HG03575 (cell line): ENCODE results near the gene GH1.
"Not testable (repeated sequence)": the region's sequence is repeated elsewhere in the genome, so short reads cannot be mapped to it uniquely, and the experiment has no call there.

ENCODE experiments used
- ATAC-seq: cut with Tn5 transposase; IDR thresholded peaks from one replicate; pipeline ENCODE4 v1.9.1; 2021; ENCODE audit not compliant: unreplicated experiment, insufficient number of reproducible peaks, low FRiP score; ENCODE audit errors: extremely low read depth

Gene GH1

DNA sequence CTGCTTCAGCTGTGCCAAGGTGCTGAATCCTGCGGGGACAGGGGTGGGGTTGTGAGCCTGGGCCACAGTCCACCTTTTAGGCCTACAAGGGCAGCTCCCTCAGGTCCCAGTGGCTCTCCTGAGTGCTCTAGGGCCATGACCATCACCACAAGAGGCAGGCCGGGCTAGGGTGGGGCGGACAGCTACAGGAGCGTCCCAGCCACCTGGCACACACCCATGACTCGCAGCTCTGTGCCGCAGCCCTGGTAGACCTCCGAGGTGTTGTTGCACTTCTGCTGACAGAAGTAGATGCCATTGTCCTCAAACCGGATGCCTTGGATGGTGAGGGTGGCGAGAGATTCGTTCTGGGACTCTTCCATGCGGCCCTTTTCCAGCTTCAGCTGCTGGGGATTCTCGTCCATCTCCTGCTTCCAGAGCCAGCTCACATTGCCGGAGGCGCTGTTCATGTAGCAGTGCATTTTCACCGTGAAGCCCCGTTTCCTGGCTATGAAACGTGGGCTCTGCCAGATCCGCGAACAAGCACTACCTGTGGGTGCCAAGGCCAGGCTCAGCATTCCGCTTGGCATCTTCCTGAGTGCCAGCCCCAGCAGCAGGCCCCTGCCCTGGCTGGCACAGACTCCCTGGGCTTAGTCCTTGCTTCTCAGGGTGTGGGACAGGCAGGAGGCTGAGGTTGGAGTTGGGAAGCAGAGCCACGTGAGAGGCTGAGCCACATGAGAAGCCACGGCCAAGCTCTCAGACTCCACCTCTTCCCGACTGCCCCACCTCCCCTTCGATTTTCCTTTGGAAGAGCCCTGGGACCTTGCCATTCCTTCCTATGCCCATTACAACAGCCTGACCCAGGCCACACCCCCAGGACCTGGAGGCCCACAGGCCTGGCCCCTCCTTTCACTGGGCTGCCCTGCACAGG is 11.5 kb upstream of the GH1 start:
- no peak for ATAC-seq

GRCh38 chr17:63928966-63929695 is 10.5 kb upstream of the GH1 start:
- ATAC-seq: no peak

DNA sequence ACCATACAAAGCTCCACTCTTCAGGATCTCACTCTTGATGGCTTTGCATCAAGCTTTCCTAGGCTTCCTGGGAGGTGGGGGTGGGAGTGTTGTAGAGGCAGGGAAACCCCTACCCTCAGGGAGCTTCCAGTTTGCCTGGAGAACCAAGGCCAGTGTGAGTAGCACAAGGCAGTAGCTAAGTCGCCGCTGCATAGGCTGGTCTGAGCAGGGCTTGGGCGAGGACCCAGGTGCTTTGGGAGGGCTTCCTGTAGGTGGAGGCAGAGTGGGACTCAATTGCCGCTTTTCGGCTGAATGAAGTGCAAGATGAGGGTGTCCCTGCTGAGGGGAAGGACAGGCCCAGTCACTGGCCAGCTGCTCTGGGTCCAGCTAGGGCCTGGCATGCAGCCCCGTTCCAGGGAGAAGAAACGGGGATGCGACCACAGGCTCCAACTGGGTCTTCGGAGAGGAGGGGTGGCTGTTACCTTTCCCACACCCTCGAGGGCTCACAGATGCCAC is 9.6 kb upstream of the GH1 start:
- no peak for ATAC-seq

- ATAC-seq: no peak
These were observed 9.0 kb upstream of the GH1 start for GRCh38 chr17:63927464-63928171.

DNA sequence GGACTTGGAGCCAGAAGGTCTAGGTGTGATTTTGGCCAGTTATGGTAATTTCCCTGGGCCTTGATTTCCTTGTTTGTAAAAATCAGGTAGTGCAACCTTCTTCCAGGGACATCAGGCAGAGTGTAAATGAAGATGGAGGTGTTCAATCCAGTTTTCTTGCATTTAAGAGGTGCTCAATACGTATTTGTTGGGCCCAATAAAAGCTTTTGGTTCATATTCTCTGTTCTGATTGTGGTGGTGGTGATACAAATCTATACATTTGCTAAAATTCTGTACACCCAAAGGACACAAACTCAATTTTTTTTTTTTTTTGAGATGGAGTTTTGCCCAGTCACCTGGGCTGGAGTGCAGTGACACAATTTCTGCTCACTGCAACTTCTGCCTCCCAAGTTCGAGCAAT is 7.5 kb upstream of the GH1 start:
- no peak for ATAC-seq

DNA sequence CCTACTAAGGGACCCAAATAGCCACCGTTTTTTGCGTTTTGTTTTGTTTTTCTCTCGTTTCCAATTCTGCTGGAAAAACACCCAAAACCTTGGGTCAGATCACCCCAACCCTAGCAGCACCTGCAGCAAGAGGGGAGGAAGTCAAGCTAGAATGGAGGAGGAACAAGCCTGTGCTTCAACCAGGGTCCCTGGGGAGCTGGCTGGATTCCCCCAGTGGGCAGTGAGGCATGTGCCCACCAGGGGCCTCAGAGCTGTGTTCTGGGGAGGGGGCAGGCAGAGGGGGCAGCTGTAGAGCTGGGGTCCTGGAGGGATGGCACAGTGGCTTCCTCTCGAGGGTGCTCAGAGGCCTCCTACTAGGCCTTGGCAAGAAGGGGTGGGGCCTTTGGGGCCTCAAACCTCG is 7.0 kb upstream of the GH1 start:
- no peak for ATAC-seq

DNA sequence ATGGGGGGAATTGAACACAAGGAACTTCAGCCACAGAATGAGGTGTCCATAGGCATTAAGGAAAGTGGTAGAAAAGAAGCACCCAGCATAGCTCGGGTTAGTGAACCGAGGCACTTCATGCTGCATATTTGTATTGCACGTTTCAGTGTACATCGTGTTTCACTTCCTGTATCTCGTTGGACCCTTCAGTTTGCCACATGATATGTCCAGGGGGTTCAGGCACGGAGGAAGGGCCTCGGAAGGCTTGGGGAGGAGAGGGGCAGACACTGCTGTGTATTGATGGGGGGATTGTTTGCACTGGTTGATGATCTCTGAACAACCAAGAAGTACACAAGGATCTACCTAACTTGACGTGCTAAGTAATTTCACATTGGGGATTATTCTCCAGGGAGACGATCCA is 3.8 kb upstream of the GH1 start:
- not testable (repeated sequence) for ATAC-seq

- ATAC-seq: not testable (repeated sequence)
These were observed 2.1 kb upstream of the GH1 start for GRCh38 chr17:63920779-63921178.

GRCh38 chr17:63920050-63920449 is 1.4 kb upstream of the GH1 start:
- not testable (repeated sequence) for ATAC-seq

- ATAC-seq: no peak
These were observed 678 bp upstream of the GH1 start for GRCh38 chr17:63919311-63919723.

- ATAC-seq: no peak
These were observed 334 bp downstream of the GH1 start for GRCh38 chr17:63918305-63918704.

GRCh38 chr17:63917646-63918045 is 993 bp downstream of the GH1 start:
- no peak for ATAC-seq

- ATAC-seq: not testable (repeated sequence)
These were observed 1.4 kb downstream of the GH1 start for GRCh38 chr17:63917206-63917605.

DNA sequence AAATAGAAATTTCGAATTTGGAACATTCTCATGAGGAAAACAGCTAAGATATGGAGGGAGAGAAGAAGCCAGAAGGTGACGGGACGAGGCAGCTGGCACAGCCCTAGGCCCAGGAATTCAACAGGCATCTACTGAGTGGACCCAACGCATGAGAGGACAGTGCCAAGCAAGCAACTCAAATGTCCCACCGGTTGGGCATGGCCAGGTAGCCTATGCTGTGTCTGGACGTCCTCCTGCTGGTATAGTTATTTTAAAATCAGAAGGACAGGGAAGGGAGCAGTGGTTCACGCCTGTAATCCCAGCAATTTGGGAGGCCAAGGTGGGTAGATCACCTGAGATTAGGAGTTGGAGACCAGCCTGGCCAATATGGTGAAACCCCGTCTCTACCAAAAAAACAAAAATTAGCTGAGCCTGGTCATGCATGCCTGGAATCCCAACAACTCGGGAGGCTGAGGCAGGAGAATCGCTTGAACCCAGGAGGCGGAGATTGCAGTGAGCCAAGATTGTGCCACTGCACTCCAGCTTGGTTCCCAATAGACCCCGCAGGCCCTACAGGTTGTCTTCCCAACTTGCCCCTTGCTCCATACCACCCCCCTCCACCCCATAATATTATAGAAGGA is 2.0 kb downstream of the GH1 start:
- ATAC-seq: no peak

GRCh38 chr17:63915753-63916152 is 2.9 kb downstream of the GH1 start:
- ATAC-seq: not testable (repeated sequence)

DNA sequence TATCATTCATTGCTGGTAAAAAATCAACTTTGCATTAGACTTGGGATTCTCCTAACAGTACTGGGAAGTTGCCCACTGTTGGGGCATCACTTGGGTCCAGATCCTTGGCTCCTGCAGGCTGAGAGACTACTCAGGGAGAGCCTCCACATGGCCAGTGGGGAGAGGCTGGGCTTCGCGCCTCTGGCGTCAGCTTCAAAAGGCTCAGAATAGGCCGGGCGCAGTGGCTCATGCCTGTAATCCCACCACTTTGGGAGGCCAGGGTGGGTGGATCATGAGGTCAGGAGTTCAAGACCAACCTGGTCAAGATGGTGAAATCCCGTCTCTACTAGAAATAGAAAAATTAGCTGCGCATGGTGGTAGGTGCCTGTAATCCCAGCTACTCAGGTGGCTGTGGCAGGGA is 4.2 kb downstream of the GH1 start:
- no peak for ATAC-seq

DNA sequence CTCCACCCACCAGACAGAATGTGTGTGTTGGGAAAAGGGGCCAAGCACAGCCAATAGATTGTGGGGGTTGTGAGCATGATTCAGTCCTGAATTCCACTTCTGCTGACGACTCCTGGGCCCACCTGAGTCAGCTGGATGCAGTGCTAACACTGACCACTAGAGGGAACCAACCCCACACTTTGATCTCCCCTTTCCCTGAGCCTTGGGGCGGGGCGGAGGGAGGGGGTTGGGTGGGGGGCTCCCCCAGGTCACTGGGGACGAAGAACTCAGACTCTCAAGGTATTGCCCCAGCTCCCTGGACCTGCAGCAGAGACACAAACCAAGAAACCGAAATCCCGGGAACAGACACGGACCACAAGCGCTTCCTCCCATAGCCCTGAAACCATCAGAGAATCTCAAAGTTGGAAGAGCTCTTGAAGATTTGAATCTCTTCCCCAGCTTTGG is 7.0 kb downstream of the GH1 start:
- no peak for ATAC-seq

GRCh38 chr17:63911041-63911635 is 7.5 kb downstream of the GH1 start, which contains the start of gene CSHL1:
Gene CSHL1 (minus strand): TSS chr17:63911258. CDS start chr17:63911196, 62 bp downstream.
- no peak for ATAC-seq
